ENCODE data around the gene SS18L1. TPM values are rescaled to one million over a fixed set of nuclear protein-coding genes. Genes with fewer than 3 reads are reported as not detected.

Gene SS18L1
- total and polyA plus RNA-seq, 8 donors: 5.5 to 34.8 (median 9.3) TPM

- Histone ChIP-seq H3K9me3 (no peaks in the 10 kb centered on the region), H3K36me3 (peaks cover 40 to 99% (median 94%) of the 10 kb centered on the region in 4 donors), H3K27ac (no peak overlapping the region), H3K4me1 (no peaks in the 10 kb centered on the region), H3K4me3 (no peak overlapping the region), H3K27me3 (no peaks in the 10 kb centered on the region)
- WGBS, 5 donors: 93 to 95% (median 94%) methylated on average over 10 of the region's 10 CpGs
- intact Hi-C loops (cut with DNase I; ENCODE audit: low total_unique reads): no loop called here
- DNase-seq: no peak
- TF ChIP-seq EP300 (IDR thresholded peaks at IDR 0.05) (no peak), POLR2AphosphoS5 (IDR thresholded peaks at IDR 0.05) (no peak), POLR2A (IDR thresholded peaks at IDR 0.05) (no peak), CTCF (IDR thresholded peaks at IDR 0.05) (no peak)
These were observed 52.2 kb downstream of the SS18L1 start for GRCh38 chr20:62195736-62196135.

- no peaks in the 10 kb centered on the region for H3K27me3 ChIP-seq
- DNase-seq: no peak
- peaks cover 44 to 99% (median 94%) of the 10 kb centered on the region in 4 donors for H3K36me3 ChIP-seq
- TF ChIP-seq POLR2A (IDR thresholded peaks at IDR 0.05): no peak
- no peak for TF ChIP-seq EP300 (IDR thresholded peaks at IDR 0.05)
- no peak for TF ChIP-seq CTCF (IDR thresholded peaks at IDR 0.05)
- no peak for TF ChIP-seq POLR2AphosphoS5 (IDR thresholded peaks at IDR 0.05)
- intact Hi-C loops (cut with DNase I; ENCODE audit: low total_unique reads): no loop called here
- H3K4me3 ChIP-seq: no peak overlapping the region
- H3K4me1 ChIP-seq: no peaks in the 10 kb centered on the region
- H3K9me3 ChIP-seq: no peaks in the 10 kb centered on the region
- no peak overlapping the region for H3K27ac ChIP-seq
- WGBS, 5 donors: 95 to 99% (median 97%) methylated on average over 10 of the region's 10 CpGs
These were observed 52.7 kb downstream of the SS18L1 start for GRCh38 chr20:62196286-62196685.

DNA sequence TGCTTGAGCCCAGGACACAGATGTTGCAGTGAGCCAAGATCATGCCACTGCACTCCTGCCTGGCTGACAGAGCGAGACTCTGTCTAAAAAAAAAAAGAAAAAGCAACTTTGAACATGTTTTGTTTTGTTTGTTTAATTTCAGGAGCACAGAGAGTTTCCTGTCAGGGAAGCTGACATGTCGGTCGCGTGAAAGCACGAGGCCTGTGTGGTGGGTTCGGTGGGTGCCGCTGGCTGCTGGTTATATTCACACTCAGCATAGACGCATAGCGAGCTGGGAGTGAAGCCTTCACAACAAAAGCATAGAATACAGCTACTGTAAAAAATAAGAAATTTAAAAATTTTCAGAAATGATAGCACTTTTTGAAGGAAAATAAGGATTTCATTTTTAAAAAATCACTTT is 53.7 kb downstream of the SS18L1 start:
- H3K27ac ChIP-seq: no peak overlapping the region
- WGBS, 5 donors: 86 to 98% (median 94%) methylated on average over 9 of the region's 9 CpGs
- H3K9me3 ChIP-seq: no peaks in the 10 kb centered on the region
- TF ChIP-seq POLR2AphosphoS5 (IDR thresholded peaks at IDR 0.05) (no peak), POLR2A (IDR thresholded peaks at IDR 0.05) (no peak), CTCF (IDR thresholded peaks at IDR 0.05) (no peak), EP300 (IDR thresholded peaks at IDR 0.05) (no peak)
- H3K4me1 ChIP-seq: no peaks in the 10 kb centered on the region
- H3K36me3 ChIP-seq: peaks cover 50 to 99% (median 95%) of the 10 kb centered on the region in 4 donors
- intact Hi-C loops (cut with DNase I; ENCODE audit: low total_unique reads): no loop called here
- H3K27me3 ChIP-seq: no peaks in the 10 kb centered on the region
- no peak for DNase-seq
- no peak overlapping the region for H3K4me3 ChIP-seq

DNA sequence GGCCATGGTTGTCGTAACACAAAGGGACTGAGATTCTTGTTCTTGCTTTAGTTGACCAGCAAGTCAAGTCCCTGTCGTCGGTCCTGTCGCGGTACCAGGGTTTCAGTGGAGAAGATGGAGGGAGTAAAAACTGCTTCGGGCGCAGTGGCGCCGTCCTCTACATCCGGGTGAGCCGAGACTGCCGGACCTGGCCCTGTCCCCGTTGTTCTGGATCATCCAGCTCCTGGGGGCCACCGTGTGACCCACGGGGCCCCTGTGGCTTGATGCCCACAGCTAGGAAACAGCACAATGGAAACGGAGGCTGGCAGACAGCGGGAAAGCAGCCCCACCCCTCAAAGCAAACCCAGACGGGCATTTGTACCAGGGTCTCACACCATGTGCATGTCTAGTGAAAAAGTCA is 54.2 kb downstream of the SS18L1 start:
- Histone ChIP-seq H3K9me3 (no peaks in the 10 kb centered on the region), H3K27me3 (no peaks in the 10 kb centered on the region), H3K4me3 (no peak overlapping the region), H3K27ac (no peak overlapping the region), H3K36me3 (peaks cover 50 to 99% (median 97%) of the 10 kb centered on the region in 4 donors), H3K4me1 (no peaks in the 10 kb centered on the region)
- DNase-seq: no peak
- 92 to 96% (median 95%) methylated on average over 18 of the region's 18 CpGs for WGBS, 5 donors
- intact Hi-C loops (cut with DNase I; ENCODE audit: low total_unique reads): no loop called here
- no peak for TF ChIP-seq EP300 (IDR thresholded peaks at IDR 0.05)
- no peak for TF ChIP-seq CTCF (IDR thresholded peaks at IDR 0.05)
